HG03045 (cell line): ENCODE measurements around the gene TRRAP.
"Not testable (repeated sequence)": the region's sequence is repeated elsewhere in the genome, so short reads cannot be mapped to it uniquely, and the experiment has no call there.

Experiments used
- ATAC-seq: cut with Tn5 transposase; IDR thresholded peaks from one replicate; pipeline ENCODE4 v1.9.1; 2021; ENCODE audit warnings: mild to moderate bottlenecking, moderate library complexity; ENCODE audit not compliant: unreplicated experiment

TRRAP gene

DNA sequence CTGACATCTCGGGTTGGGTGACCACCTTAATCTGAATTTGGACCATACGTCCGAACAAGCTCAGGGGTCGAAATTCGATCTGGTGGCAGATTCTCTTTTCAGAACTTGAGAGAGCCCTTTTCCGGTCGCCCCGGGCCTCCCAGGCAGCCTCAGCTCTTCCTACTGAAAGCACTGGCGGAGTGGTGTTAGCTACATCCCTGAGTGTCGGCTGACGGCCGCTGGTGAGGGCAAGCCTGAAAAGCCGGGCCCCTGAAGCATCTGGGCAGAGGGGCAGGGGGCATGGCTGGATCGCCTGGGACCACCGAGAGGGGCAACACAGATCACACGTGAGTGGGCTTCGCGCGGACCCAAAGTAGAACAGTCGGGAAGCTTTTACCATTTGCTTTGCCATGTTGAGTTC, 149.5 kb downstream of the TRRAP start:
- ATAC-seq: no peak

DNA sequence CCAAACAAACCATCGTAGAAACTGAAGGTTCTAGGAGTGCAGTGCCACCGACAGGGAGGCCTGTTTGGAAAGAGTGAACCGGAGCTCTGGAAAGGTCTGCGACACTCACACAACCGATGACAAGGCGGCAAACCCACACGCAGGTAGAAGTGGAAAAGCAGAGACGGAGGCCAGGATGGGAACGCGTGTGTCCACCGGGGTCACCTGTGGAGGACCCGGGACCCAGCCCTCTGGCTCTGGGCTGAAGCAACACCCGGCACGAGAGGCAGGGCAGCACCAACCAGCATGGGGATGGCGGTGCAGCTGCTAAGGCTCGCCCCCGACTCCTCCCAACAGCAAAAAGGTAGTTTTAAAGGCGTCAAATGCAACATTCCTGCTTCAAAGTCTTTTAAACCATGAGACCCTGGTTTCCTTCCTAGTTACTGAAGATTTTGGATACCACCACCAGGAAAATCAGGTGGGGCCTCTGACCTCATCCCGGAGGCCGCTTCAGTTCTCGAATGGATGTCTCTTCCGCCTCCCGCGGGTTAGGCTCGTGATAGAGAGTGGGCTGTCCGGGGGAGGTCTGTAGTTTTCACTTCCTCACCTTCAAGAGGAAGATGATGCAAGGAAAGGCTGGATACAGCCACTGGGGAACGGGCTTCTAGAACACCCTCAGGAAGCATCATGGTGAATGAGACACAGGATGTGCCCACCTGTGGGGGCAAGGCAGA, 150.1 kb downstream of the TRRAP start:
- no peak for ATAC-seq

DNA sequence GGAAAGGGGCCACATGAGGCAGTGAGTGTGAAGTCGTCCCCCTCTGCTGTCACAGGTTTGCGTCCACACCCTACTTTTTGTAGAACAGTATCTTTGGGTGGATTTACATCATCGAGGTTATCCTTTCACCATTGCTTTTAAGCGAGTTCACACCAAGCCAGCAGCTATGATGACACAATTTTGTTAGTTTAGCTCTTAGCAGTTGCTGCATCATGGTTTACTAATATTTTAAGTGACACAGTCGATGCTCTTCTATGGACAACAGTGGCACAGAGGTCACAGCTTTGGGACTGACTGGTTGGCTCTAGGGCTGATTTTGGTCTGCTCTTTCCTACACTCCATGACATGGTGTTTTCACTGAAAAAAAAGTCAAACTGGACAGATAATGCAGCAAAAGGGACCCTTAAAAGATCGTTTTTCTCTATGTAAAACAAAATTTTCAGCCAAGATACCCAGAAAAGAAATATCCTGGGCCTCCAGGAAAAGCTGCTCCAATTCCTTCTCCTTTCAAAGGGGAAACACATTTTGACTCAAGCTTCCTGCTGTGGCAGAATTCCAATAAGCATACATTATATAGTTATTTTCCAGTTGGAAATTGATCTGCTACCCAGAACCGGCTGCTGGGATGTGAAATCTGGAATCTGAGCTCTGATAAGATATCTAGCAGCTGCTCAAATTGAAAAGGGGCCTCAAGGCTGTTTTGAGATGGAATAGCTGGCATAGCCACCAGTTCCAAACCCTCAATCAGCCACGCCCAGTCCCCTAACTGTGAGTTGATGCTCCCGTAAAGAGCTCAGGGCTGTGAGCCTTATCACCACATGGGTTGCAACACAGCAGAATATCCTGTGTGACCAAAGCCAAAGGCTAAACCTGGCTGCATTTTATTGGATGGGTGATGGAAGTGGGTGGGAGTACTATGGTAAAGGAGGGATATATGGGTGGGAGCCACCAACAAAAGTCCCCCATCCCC, 151.4 kb downstream of the TRRAP start:
- ATAC-seq: no peak

DNA sequence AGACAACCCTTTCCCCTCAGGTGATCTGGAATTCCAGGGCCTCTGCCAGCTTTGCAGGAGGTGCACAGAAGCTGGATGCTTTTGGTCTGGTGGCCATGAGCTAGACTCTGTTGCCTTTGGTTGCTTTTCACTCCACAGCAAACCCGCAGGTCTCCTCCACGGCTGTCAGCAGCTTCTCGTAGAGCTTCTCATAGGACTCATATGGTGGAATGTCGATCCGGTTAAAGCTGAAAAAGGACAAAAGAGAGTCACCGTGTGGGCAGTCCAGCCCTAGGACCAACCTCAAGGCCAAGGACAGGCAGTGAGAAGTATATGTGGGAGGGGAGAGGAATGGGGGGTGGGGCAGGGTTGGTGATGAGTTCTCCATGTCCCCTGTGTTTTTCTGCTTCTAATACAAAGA, 152.1 kb downstream of the TRRAP start:
- ATAC-seq: no peak

DNA sequence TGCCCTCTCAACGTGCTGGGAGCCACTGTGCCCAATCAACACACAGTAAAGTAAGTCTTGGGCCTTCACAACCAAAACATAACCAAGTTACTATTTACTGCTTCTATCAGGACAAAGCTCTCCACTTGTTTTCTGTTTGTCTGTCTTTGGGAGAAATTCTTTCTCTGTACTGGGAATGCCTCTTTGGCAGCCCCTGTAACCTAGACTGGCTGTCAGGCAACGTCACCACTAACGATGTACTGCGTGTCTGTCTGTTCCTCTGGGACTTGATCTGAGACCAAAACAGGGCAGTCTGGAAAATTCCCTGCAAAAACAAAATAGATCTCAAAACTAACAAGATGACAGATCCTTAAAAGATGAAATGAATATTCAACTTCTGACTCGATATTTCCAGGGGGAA, 152.6 kb downstream of the TRRAP start:
- no peak for ATAC-seq

DNA sequence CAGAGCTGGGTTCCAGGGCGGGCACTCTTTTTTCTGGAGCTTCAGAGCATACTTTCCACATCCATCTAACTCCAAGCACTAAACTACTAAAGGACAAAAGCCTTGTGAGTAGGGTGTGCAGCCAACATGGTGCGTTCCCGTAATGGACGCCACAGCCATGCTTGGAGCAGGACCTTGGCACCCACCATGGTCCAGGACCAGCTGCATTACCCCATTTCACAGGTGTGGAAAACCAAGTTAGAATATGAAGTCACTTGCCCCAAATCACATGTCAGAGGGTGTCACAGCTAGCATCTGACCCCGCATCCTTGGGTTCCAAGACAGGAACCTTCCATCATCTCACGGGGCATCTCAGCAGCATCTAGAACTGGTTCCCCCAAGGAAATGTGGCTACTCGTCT, 153.2 kb downstream of the TRRAP start:
- no peak for ATAC-seq

DNA sequence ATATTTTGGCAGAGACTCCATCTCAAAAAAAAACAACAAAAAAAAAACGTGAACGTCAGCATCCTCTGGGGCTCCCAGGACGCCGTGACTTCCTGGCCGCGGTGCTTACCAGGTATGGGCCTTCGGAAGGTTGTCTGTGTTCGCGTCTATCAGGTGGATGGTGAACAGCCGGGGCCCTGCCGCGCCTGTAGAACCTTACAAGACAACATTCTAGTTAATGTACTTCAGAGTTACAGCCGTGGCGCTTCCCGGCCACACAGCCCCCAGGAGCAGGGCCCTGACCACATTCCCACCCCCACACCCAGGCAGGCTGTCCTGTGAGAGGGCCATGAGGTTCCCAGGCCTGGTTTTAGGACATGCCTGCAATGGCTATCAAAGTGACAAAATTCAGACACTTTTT, 154.6 kb downstream of the TRRAP start:
- no peak for ATAC-seq

DNA sequence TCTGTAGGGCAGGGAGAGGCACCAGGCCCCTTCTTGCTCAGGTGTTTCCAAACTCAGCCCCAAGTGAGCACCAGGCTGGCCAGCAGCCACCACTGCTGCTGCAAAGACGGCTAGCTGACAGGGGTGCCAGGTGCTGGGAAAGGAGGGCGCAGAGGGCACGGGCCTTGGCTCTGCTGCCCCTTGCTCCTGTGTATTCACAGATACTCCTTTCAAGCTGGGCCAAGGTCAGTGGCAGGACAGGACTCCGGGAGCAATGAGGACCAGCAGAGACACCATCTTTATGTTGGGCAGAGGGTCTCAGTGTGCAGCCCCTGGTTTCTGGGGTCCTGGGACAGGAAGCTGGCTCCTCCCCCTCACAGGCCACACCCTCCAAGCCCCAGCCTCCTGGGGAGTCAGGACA, 155.4 kb downstream of the TRRAP start:
- ATAC-seq: no peak

DNA sequence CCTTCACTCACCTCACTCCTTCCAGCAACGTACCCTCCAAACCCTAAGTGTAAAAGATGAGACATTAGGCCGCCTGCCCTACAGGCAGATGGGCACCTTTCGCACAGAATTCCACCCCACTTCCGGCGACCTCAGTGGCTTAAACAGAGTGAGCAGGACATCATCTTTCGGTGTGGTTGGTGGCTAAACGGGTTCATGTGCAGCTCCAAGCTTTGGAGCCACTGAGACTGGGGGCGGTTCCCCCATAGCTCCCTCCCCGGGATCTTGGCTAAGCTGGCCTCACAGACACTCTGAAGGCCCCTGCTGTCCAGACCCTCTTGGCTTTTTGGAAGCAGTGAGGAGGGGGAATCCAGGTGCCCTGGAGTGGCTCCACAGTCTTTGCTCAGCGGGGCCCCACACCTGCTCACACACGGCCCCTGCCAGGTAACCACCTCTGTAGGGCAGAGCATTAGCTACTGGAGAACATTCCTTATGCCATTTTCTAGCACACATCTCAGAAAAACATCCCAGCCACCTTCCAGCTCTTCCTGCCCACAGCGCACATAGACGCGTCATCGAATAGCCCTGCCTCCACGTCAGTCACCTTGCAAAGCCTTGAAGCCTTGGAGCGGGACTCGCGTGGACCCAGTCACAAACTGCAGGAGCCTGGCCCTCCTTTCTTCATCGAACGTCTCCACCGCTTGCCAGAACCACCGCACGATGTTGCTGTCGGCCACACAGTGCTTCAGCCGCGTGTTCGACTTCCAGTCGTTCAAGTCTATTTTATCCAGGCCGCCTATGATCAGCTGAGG, 156.8 kb downstream of the TRRAP start:
- ATAC-seq: no peak

DNA sequence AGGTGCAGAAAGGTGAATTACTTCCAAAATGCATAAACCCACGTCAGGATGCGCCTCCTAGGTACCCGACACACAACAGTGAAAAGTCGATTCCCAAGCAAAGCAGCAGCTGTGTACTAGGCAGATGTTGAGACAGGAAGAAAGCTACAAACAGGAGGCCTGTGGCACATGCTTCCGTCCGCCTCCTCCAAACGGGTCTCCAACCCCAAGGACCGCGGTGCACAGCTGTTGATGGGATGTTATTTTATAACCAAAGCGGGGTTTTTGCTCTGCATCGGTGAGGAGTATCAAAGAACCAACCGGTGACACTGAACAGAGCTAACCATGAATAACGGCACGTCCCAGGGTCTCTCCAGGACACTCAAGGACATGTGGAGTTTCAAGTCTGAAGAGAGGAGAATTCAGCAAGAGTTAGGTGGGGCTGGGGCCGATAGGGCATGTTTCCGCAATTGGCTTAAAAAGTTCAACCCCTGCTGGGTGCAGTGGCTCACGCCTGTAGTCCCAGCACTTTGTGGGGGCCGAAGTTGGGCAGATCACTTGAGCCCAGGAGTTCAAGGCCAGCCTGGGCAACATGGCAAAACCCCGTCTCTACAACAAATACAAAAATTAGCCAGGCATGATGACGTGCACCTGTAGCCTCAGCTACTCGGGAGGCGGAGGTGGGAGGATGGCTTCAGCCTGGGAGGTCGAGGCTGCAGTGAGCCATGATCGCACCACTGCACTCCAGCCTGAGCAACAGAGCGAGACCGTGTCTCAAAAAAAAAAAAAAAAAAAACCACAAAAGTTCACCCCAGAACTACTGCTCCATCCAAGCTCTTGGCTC, 157.6 kb downstream of the TRRAP start:
- no peak for ATAC-seq

DNA sequence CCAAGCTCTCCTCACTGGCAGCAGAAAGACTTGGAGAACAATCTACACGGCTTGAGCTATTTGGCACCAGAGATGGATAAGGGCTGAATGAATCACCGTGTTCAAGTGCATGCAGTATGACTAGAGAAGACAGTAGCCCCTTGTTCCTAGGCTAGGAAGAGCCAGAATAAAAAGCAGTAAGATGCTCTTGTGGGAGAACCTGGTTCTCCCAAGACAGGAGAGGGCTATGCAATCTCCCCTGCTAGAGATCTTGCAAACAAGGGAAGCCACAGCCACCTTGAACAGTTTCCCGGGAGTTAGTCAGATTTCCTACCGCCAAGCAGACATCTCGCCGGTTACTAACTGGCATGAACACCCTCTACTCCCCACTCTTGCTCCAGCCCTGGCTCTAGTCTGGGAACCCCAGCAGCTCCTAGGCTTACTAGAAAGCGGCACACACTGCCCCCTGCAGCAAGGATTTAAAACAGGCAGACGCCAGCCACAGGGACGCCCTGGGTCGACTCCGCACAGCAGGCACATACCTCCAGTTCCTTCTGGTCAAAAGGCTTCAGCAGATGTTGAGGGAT, 158.3 kb downstream of the TRRAP start:
- ATAC-seq: no peak

DNA sequence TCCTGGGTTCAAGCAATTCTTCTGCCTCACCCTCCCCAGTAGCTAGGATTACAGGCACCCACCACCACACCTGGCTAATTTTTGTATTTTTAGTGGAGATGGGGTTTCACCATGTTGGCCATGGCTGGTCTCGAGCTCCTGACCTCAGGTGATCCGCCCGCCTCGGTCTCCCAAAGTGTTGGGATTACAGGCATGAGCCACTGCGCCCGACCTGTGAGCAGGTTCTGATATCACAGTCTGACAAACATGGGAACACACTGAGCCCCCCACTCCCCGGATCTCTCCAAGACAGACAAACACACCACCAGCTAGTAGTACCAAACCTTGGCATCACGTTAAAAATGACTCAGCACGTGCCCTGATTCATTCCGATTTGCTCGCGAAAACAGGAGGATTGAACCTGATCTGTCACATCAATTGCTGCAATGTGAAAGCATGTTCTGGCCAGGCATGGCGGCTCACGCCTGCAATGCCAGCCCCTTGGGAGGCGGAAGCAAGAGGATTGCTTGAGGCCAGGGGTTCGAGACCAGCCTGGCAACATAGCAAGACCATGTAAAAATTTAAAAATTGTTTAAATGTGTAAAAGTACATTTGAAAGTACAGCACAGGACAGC, 159.1 kb downstream of the TRRAP start:
- no peak for ATAC-seq

DNA sequence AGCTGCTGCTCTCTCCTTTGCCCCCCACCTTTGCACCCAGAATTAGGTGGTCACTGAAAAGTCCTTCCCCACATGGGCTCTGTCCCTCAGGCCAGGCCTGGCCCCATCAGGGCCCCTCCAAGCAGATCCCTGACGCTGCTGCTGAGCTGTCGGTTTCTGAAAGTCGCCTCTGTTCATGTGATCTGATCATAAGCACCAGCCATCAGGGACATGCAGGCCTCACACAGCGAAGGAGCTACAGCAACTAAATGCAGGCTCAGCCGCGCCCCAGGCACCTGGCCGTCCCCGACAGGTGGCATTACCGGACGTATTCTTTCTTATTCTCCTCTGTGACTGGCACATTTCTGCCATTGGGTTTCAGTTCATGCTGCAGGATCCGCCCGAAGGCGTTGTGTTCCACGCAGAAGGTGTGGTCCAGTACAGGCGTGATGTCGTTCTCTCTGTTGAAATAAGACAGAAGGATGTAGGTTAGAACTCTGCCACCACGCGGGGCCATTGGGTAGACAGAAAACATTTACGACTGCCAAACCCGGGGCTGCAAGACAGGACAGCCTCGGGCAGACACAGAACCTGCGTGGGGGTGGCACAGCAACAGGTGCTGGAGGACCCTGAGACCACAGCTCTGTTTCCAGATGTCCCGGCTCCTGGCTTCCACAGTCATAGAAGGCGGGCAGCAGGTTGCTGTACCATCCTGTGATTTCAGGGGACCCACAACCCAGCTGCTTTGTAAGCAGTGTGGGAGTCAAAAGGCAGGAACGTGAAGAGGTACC, 159.9 kb downstream of the TRRAP start:
- ATAC-seq: no peak

DNA sequence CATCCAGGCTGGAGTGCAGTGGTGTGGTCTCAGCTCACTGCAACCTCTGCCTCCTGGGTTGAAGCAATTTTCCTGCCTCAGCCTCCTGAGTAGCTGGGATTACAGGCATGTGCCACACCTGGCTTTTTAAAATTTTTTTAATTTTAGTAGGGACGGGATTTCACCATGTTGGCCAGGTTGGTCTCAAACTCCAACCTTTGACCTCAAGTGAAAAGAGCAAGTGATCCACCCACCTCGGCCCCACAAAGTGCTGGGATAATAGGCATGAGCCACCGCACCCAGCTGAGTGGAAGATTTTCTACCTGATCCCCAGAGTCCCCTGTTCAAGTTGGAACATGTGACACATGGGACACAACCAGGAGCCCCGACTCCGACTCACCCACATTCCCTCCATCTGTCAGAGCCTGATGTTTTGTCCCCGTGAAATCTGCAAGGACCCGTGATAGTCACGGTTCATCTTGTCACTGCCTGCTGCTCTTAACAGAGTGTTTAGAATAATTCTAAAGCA, 161.1 kb downstream of the TRRAP start:
- ATAC-seq: no peak

DNA sequence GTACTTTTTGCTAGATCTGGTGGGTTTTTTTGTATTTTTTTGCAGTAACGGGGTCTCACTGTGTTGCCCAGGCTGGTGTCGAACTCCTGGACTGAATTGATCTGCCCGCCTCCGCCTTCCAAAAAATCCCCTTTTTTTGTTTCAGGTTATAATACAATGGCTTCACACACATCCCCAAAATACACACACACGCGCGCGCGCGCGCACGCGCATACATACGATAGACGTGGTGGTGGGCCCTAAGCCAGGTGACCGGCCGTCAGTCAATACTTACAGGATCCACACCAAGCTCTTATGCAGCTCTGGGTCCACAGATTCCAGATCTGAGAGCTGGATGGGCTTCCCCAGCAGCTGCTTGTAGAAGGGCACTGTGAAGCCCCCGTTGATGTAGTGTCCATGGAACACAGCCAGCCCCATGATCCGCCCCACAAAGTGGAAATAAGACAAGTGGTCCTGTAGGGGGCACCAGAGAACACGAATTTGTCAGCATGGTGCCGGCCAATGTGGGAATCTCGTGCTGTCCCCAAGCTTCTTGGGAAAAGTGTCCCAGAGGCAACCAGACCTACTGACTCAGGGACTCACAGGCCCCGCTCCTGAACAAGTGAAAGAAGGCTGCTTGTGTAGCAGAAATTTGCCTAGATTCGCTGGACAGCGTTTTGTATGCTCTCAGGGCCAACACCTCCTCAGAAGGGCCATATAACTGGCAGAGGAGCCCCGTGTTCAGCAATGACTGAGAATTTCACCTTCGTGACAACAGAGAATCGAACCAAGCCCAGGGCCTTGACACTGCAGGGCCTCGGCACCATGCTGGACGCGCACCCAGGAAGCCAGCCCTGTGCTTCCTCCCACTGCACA, 162.0 kb downstream of the TRRAP start:
- no peak for ATAC-seq

DNA sequence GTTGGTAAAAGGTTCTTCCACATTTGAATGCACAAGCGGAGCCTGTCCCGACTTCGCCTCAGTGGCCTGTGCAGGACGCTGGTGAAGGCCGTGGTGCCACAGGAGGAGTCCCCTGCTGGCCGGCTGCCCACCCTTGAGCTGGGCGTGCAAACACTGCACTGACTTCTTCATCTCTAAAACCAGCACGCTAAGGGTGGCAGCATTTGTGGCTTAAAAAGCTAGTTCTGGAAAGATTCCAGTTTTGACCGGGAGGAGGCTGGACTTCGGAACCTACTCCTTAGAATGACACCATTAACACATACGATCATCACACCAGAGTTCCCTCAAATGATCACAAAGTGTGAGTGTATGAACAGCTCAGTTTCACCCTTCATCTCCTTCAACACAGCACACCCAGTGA, 163.2 kb downstream of the TRRAP start:
- ATAC-seq: no peak

DNA sequence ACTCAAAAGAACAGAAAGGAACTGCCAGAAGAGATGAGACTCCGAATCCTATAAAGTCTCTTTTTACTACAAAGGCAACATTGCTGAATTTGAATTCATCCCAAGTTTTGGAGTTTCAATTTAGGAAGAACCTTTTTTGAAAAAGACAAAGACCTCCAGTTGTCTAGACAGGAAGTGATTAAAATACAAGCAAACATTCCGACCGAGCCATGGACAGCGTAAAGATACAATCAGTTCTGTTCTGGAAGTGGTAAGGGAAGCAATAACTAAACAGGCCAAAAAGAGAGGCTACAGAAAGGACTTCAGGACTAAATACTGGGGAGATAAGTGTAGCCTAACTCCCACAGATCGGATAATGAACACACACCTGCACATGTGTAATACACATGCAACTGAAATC, 164.6 kb downstream of the TRRAP start:
- ATAC-seq: no peak

DNA sequence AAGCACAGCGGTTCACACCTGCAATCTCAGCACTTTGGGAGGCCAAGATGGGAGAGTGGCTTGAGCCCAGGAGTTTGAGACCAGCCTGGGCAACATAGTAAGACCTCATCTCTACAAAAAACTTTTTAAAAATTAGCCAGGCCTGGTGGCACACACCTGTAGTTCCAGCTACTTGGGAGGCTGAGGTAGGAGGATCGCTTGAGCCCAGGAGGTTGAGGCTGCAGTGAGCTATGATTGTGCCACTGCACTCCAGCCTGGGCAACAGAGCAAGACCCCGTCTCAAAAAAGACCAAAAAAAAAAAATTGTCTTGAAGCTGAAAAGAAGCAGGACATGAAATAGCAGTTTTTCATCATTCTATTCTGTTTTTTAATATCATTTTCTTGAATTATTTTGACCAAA, 166.5 kb downstream of the TRRAP start:
- not testable (repeated sequence) for ATAC-seq
